B cell (primary cell): Measurements from ENCODE around the gene CFAP74. TPM values are rescaled to one million over a fixed set of nuclear protein-coding genes. Genes with fewer than 3 reads are reported as not detected.

Experiments used
- ATAC-seq: fragments of 200-7000 bp; cut with Tn5 transposase; one replicate; pipeline ENCODE4 v1.10.0; 2021; ENCODE audit warnings: low read depth, mild to moderate bottlenecking, moderate number of reproducible peaks, moderate library complexity
- CTCF ChIA-PET: fragments of 350-600 bp; sonication (Branson Sonifier 250); formaldehyde crosslinking; loops from one replicate; lab custom pipeline; 2021; ENCODE audit warnings: antibody characterized with exemption, inconsistent platforms; lab: Charles Lee
- POLR2A ChIA-PET: fragments of 350-600 bp; sonication (Branson Sonifier 250); formaldehyde crosslinking; loops from one replicate; lab custom pipeline; 2021; ENCODE audit warnings: antibody characterized with exemption; lab: Charles Lee
- DNase-seq: peaks from one replicate; pipeline ENCODE4 v3.0.0; 2013
- H2AFZ ChIP-seq: 2 replicates; pipeline ENCODE4 v1.6.1; 2012; ENCODE audit warnings: mild to moderate bottlenecking, low read depth, low read length; ENCODE audit not compliant: insufficient read depth, poor library complexity, severe bottlenecking
- H3K27ac ChIP-seq, 2 donors: 1 replicate in 1 of 2; 2 replicates in 1 of 2; pipeline ENCODE4 v1.5.1; 2012 to 2013; ENCODE audit warnings: low read length in 2 of 2, mild to moderate bottlenecking in 2 of 2, moderate library complexity in 1 of 2
- H3K27me3 ChIP-seq, 4 experiments: fragments of 200-600 bp in 1 of 4; sonication (generic) in 1 of 4; replicated peaks in 1 of 4; 1 replicate in 2 of 4; 2 replicates in 2 of 4; pipeline versions ENCODE4 v1.6.1 to v1.7.0; 2013 to 2016; ENCODE audit warnings: low read length in 3 of 4, mild to moderate bottlenecking in 2 of 4, mixed read lengths in 1 of 4, moderate library complexity in 1 of 4; ENCODE audit not compliant: insufficient read depth in 4 of 4, control insufficient read depth in 3 of 4; ENCODE audit errors: control extremely low read depth in 1 of 4
- H3K36me3 ChIP-seq, 2 experiments: replicated peaks in 1 of 2; 1 replicate in 1 of 2; 2 replicates in 1 of 2; pipeline versions ENCODE4 v1.6.1 to v1.7.1; 2013; ENCODE audit warnings: low read length in 1 of 2; ENCODE audit not compliant: insufficient read depth in 2 of 2, control insufficient read depth in 1 of 2; ENCODE audit errors: control extremely low read depth in 1 of 2, extremely low read depth in 1 of 2
- H3K4me1 ChIP-seq, 2 donors: fragments of 200-600 bp in 1 of 2; sonication (generic) in 1 of 2; 1 replicate in 1 of 2; 2 replicates in 1 of 2; pipeline versions ENCODE4 v1.5.1 to v1.6.1; 2013 to 2017; ENCODE audit warnings: low read length in 2 of 2; ENCODE audit not compliant: control insufficient read depth in 2 of 2, insufficient read depth in 2 of 2
- H3K4me2 ChIP-seq: replicated peaks from 2 replicates; pipeline ENCODE3; 2012; ENCODE audit warnings: mild to moderate bottlenecking, low read depth, low read length; ENCODE audit not compliant: poor library complexity, severe bottlenecking
- H3K4me3 ChIP-seq, 5 experiments: fragments of 200-600 bp in 1 of 5; sonication (generic) in 1 of 5; 1 replicate in 3 of 5; 2 replicates in 2 of 5; pipeline versions ENCODE4 v1.5.1 to v1.7.0; 2011 to 2016; ENCODE audit warnings: low read length in 4 of 5, mild to moderate bottlenecking in 4 of 5, low read depth in 2 of 5, control low read depth in 1 of 5, moderate library complexity in 1 of 5; ENCODE audit not compliant: insufficient read depth in 1 of 5; ENCODE audit errors: control extremely low read depth in 1 of 5, extremely low read depth in 1 of 5
- H3K79me2 ChIP-seq: fragments of 200-600 bp; sonication (generic); one replicate; pipeline ENCODE4 v1.6.0; 2016; ENCODE audit warnings: low read length; ENCODE audit not compliant: control insufficient read depth, insufficient read depth
- H3K9ac ChIP-seq: fragments of 200-600 bp; sonication (generic); 2 replicates; pipeline ENCODE4 v1.6.1; 2017; ENCODE audit warnings: mild to moderate bottlenecking, low read length, moderate library complexity
- H3K9me3 ChIP-seq, 3 donors: one replicate each; pipeline versions ENCODE4 v1.6.1 to v1.7.1; 2013; ENCODE audit warnings: low read length in 2 of 3; ENCODE audit not compliant: control insufficient read depth in 2 of 3, insufficient read depth in 1 of 3; ENCODE audit errors: control extremely low read depth in 1 of 3
- H4K20me1 ChIP-seq: 2 replicates; pipeline ENCODE4 v1.6.0; 2012; ENCODE audit warnings: mild to moderate bottlenecking, low read length; ENCODE audit not compliant: insufficient read depth, control insufficient read depth, poor library complexity, severe bottlenecking
- H3K27ac Mint-ChIP-seq: one replicate; pipeline ENCODE4 v1.8.0; 2021; ENCODE audit warnings: mixed read lengths
- H3K27me3 Mint-ChIP-seq: one replicate; pipeline ENCODE4 v1.8.0; 2021; ENCODE audit warnings: mixed read lengths
- H3K4me1 Mint-ChIP-seq: one replicate; pipeline ENCODE4 v1.8.0; 2021; ENCODE audit warnings: mixed read lengths
- H3K4me3 Mint-ChIP-seq: one replicate; pipeline ENCODE4 v1.8.0; 2021; ENCODE audit warnings: mixed read lengths
- H3K9me3 Mint-ChIP-seq: one replicate; pipeline ENCODE4 v1.8.0; 2022; ENCODE audit warnings: mixed read lengths; ENCODE audit not compliant: insufficient read depth
- EZH2 ChIP-seq: IDR thresholded peaks from 2 replicates; pipeline ENCODE4 v1.6.1; 2012; ENCODE audit warnings: borderline replicate concordance, low read depth, mild to moderate bottlenecking, moderate library complexity, low read length; ENCODE audit not compliant: insufficient read depth, poor library complexity, severe bottlenecking
- WGBS: methylation state at CpG from one replicate; pipeline ENCODE4 v1.1.5; 2013; ENCODE audit warnings: missing lambda C conversion rate; ENCODE audit not compliant: insufficient coverage; 5-methylcytosine and 5-hydroxymethylcytosine counted together
- intact Hi-C: fragments of 100-400 bp; cut with micrococcal nuclease; formaldehyde crosslinking; loops from one replicate; pipeline ENCODE4 v1.10.0; 2022
- polyA plus RNA-seq: library from polyadenylated mRNA; depleted of rRNA; stranded (reverse); fragments of >200 nt; gene quantifications from 2 replicates; pipeline ENCODE4 v1.2.3, GENCODE V29; 2012
- total RNA-seq, 2 donors: library from RNA; stranded (reverse); fragments of 120-200 nt in 1 of 2; gene quantifications; 1 replicate in 1 of 2; 2 replicates in 1 of 2; pipeline versions ENCODE4 v1.2.3 to v1.2.4, GENCODE V29; 2013 to 2022
- TF ChIP-seq, protein P1 (sequence below): fragments of 200-600 bp; IDR thresholded peaks from one replicate; pipeline ENCODE4 v1.8.0; 2022; ENCODE audit warnings: antibody characterized with exemption, mild to moderate bottlenecking

The CFAP74 gene
- total and polyA plus RNA-seq, 2 donors (not counting 1 experiment from before 2014, with no cell fraction given), result not detected

GRCh38 chr1:2022063-2022770 lies 18.6 kb upstream of the CFAP74 start:
- ATAC-seq (no peak), DNase-seq (no peak)
- Mint-ChIP-seq H3K4me3 (no peak overlapping the region), H3K27me3 (peaks cover 48% of the 10 kb centered on the region), H3K9me3 (no peaks in the 10 kb centered on the region), H3K27ac (no peak overlapping the region), H3K4me1 (peaks cover 9% of the 10 kb centered on the region)
- TF ChIP-seq, protein P1, sequence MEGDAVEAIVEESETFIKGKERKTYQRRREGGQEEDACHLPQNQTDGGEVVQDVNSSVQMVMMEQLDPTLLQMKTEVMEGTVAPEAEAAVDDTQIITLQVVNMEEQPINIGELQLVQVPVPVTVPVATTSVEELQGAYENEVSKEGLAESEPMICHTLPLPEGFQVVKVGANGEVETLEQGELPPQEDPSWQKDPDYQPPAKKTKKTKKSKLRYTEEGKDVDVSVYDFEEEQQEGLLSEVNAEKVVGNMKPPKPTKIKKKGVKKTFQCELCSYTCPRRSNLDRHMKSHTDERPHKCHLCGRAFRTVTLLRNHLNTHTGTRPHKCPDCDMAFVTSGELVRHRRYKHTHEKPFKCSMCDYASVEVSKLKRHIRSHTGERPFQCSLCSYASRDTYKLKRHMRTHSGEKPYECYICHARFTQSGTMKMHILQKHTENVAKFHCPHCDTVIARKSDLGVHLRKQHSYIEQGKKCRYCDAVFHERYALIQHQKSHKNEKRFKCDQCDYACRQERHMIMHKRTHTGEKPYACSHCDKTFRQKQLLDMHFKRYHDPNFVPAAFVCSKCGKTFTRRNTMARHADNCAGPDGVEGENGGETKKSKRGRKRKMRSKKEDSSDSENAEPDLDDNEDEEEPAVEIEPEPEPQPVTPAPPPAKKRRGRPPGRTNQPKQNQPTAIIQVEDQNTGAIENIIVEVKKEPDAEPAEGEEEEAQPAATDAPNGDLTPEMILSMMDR, result no peak
- no peak for TF ChIP-seq EZH2
- H3K79me2 ChIP-seq, result no peaks in the 10 kb centered on the region
- H3K9ac ChIP-seq, result no peak overlapping the region
- peaks cover 18 to 20% of the 10 kb centered on the region in 2 donors for H3K4me1 ChIP-seq
- H3K4me3 ChIP-seq, result no peak overlapping the region
- 73% methylated on average over 21 of the region's 21 CpGs for WGBS
- no peak overlapping the region for H3K27ac ChIP-seq
- intact Hi-C loops, result no loop called here
- ChIA-PET POLR2A (no interaction called here), CTCF (no interaction called here)
- no peak overlapping the region for H3K4me2 ChIP-seq
- H3K9me3 ChIP-seq, result peaks cover 0 to 4% (median 0%) of the 10 kb centered on the region in 3 donors
- no peaks in the 10 kb centered on the region for H3K36me3 ChIP-seq
- H4K20me1 ChIP-seq, result no peaks in the 10 kb centered on the region
- H3K27me3 ChIP-seq, result peaks cover 0 to 55% (median 12%) of the 10 kb centered on the region in 4 experiments
- H2AFZ ChIP-seq, result no peak overlapping the region

- H3K4me3 Mint-ChIP-seq, result no peak overlapping the region
- Histone ChIP-seq H2AFZ (no peak overlapping the region), H3K4me3 (no peak overlapping the region), H3K27me3 (peaks cover 0 to 58% (median 12%) of the 10 kb centered on the region in 4 experiments), H3K9ac (no peak overlapping the region), H3K79me2 (no peaks in the 10 kb centered on the region), H3K4me2 (no peak overlapping the region), H3K9me3 (peaks cover 0 to 4% (median 0%) of the 10 kb centered on the region in 3 donors), H3K4me1 (peaks cover 18 to 20% of the 10 kb centered on the region in 2 donors), H4K20me1 (no peaks in the 10 kb centered on the region), H3K36me3 (no peaks in the 10 kb centered on the region), H3K27ac (no peak overlapping the region)
- H3K9me3 Mint-ChIP-seq, result no peaks in the 10 kb centered on the region
- no peak for TF ChIP-seq EZH2
- intact Hi-C loops, result no loop called here
- H3K27me3 Mint-ChIP-seq, result peaks cover 55% of the 10 kb centered on the region
- ATAC-seq, result no peak
- POLR2A ChIA-PET, result no interaction called here
- H3K27ac Mint-ChIP-seq, result no peak overlapping the region
- H3K4me1 Mint-ChIP-seq, result peaks cover 9% of the 10 kb centered on the region
- CTCF ChIA-PET, result no interaction called here
- DNase-seq, result no peak
- WGBS, result 90% methylated on average over 18 of the region's 25 CpGs
Measured at GRCh38 chr1:2021550-2021949, 18.0 kb upstream of the CFAP74 start.
